Measurements from ENCODE around the gene VWA8.

The VWA8 gene

GRCh38 chr13:41997396-41997795 lies 36.5 kb upstream of the VWA8 start:
- CTCF ChIA-PET, result no interaction called here
- POLR2A ChIA-PET, result no interaction called here
- no peak for DNase-seq (ENCODE audit: low read depth, low spot score)
- H3K4me3 ChIP-seq (ENCODE audit: low read depth, low read length), result no peak overlapping the region
- TF ChIP-seq CTCF (IDR thresholded peaks at IDR 0.05; ENCODE audit: insufficient read depth, low read length, missing control alignments), result no peak

DNA sequence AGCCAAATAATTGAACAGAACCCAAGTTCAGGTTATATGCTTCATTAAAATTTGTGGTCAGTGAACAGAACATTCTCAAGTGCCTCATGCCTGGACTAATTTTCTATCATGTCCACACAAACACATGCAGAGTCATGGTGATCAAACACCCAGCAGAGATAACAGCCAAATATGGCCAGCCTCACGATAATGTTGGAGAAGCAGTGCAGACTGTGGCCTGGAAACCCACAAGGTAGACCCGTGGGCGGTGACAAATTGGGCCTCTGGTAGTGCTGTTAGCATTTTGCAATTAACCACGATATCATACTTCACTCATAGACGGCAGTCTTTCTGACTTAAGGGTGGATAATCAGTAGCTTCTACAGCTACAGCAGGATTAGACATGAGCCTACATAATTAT lies 35.0 kb upstream of the VWA8 start:
- POLR2A ChIA-PET, result interaction anchor here (0.6 kb wide), 1 partner anchor 491 kb away, joined by 3 read pairs; no protein-coding TSS in a partner anchor
- no peak overlapping the region for H3K4me3 ChIP-seq (ENCODE audit: low read depth, low read length)
- peak; percentile 4 for DNase-seq (ENCODE audit: low read depth, low spot score)
- TF ChIP-seq CTCF (IDR thresholded peaks at IDR 0.05; ENCODE audit: insufficient read depth, low read length, missing control alignments), result no peak
- CTCF ChIA-PET, result no interaction called here

DNA sequence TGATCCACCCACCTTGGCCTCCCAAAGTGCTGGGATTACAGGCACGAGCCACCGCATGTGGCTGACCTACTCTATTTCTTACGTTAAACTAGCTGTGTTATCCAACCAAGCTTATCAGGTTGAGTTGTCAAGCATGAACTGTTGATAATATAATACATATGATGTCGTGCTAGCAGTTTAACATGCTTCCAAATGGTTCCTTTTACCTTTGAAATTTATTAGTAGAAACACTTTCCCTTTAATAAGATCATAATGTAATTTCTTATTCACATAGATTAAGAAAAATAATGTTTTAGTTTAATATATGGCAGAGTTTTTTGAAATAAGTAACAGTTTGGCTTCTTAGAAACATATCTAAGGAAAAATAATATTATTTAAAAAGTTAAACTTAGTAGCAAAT lies 34.4 kb upstream of the VWA8 start:
- no peak for TF ChIP-seq CTCF (IDR thresholded peaks at IDR 0.05; ENCODE audit: insufficient read depth, low read length, missing control alignments)
- ChIA-PET CTCF (no interaction called here), POLR2A (no interaction called here)
- H3K4me3 ChIP-seq (ENCODE audit: low read depth, low read length), result no peak overlapping the region
- no peak for DNase-seq (ENCODE audit: low read depth, low spot score)

DNA sequence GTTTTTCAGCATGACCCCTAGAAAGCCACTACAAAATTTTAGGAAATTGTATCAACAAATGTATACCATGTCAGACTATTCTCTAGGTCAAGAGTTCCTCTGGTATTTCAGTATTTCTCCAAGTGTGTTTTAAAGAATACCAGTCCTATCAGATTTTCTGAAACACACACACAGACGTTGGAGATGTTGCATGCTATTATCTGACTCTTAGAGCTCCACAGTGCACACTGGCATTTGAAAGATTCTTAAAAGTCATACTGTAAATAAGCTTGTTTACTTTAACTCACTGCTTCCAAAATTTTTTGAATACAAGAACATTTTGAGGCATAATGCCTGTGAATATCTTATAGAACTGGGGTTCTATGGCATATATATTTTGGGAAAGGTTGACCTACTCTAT lies 33.8 kb upstream of the VWA8 start:
- TF ChIP-seq CTCF (IDR thresholded peaks at IDR 0.05; ENCODE audit: insufficient read depth, low read length, missing control alignments), result no peak
- no peak for DNase-seq (ENCODE audit: low read depth, low spot score)
- CTCF ChIA-PET, result no interaction called here
- POLR2A ChIA-PET, result interaction anchor here (0.7 kb wide), 1 partner anchor 344 kb away, joined by 3 read pairs; no protein-coding TSS in a partner anchor
- H3K4me3 ChIP-seq (ENCODE audit: low read depth, low read length), result no peak overlapping the region

GRCh38 chr13:41991936-41992335 lies 31.0 kb upstream of the VWA8 start:
- no peak for TF ChIP-seq CTCF (IDR thresholded peaks at IDR 0.05; ENCODE audit: insufficient read depth, low read length, missing control alignments)
- ChIA-PET CTCF (no interaction called here), POLR2A (no interaction called here)
- no peak overlapping the region for H3K4me3 ChIP-seq (ENCODE audit: low read depth, low read length)
- DNase-seq (ENCODE audit: low read depth, low spot score), result no peak

- POLR2A ChIA-PET, result no interaction called here
- CTCF ChIA-PET, result no interaction called here
- DNase-seq (ENCODE audit: low read depth, low spot score), result no peak
- TF ChIP-seq CTCF (IDR thresholded peaks at IDR 0.05; ENCODE audit: insufficient read depth, low read length, missing control alignments), result no peak
- no peak overlapping the region for H3K4me3 ChIP-seq (ENCODE audit: low read depth, low read length)
Measured at GRCh38 chr13:41988244-41988643, 27.3 kb upstream of the VWA8 start.

Measured in AG04449 (cell line).